HG03442 (cell line): ENCODE results near the gene CST8.

Experiments
- ATAC-seq: cut with Tn5 transposase; IDR thresholded peaks from one replicate; pipeline ENCODE4 v1.9.1; 2021; ENCODE audit warnings: mild to moderate bottlenecking, moderate library complexity; ENCODE audit not compliant: unreplicated experiment

CST8 gene

DNA sequence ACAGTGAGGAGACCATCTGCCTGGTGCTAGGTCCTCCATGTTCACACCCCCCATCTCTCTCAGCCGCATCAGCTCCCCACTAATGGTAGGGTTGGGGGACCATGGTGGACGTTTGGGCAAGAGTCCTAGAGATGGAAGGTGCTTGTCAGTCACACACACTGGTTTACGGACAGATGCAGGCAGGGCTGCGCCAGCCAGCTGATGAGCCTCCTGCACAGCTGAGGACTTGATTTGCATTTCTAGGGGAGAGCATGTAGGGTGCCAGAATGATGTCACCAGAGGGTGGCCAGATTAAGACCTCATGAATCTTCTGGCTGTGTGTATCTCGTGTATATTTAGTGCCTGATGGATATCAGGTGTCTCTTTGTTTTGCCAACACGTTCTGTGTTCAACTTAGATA lies 28.6 kb downstream of the CST8 start:
- no peak for ATAC-seq

DNA sequence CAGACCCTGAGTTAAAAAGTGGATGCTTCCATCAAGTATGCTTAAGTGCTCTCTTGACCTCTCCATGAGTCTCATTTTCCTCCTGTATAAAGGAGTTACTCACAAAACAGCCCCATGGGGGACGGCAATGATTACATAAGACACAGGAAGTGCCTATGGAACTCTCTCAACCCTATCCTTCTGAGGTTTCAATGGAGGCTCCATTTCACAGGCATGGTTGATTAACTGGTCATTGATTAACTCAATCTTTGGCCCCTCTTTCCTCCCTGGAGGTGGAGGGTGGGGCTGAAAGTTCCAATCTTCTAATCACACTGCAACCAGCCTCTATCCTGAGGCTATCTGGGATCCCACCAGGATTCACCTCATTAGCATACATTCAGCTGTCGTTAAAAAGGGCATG lies 29.3 kb downstream of the CST8 start:
- ATAC-seq, result no peak

DNA sequence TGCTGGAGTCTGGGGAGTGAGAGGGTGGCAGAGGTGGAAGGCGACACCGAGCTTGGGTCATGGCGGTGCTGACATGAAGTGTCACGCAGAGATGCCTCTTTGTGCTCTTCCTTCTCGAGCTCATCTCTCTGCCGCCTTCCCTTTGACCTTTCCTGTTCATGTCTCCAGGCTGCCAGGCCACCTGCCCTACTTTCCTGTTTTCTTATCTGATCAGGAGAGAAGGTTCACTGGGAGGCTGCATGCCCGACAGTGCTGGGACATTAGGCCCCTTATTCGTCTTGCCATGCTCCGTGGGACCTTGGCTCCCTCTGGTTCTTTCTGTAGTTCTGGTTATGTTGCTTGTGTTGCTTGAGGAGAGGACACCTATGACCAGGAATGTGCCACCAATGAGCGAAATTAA lies 33.2 kb downstream of the CST8 start:
- no peak for ATAC-seq

DNA sequence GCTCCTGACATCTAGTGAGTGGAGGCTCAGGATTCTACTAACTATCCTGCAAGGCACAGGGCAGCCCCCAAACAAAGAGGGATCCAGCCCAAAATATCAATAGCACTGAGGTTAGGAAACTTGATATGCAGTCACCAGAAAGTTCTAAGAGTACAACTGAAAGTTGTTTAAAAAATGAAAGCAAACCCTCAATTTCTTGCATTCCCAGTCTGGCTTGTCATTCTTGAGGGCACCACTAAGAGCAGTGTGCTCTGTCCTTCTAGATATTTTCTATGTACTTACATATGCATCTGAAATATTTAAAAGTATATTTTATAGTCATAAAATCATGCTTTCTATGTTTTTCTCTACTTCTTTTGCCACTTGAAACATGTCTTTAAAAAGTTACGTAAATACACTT lies 35.9 kb downstream of the CST8 start:
- no peak for ATAC-seq

DNA sequence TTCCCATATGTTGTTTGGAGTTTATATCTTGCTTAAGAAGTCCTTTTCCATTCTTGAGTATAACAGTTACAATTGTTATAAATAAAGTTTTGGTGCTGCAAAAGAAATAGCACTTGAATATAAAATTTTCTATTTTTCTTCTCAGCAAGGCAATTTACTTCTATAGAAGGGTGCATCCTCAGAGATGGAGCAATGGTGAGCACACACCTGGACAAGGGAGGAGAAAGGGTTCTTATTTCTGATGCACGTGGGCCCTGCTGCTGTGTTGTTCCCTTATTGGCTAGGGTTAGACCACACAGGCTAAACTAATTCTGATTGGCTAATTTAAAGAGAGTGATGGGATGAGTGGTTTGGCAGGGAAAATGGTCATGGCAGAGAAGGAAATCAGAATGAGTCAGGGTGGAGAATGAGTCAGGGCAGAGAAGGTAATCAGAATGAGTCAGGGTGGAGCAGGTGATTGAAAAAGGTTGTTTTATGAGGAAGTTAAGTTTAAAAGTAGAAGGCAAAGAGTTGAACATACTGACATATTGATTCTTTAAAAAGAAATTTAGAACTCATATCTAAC lies 38.0 kb downstream of the CST8 start:
- no peak for ATAC-seq

DNA sequence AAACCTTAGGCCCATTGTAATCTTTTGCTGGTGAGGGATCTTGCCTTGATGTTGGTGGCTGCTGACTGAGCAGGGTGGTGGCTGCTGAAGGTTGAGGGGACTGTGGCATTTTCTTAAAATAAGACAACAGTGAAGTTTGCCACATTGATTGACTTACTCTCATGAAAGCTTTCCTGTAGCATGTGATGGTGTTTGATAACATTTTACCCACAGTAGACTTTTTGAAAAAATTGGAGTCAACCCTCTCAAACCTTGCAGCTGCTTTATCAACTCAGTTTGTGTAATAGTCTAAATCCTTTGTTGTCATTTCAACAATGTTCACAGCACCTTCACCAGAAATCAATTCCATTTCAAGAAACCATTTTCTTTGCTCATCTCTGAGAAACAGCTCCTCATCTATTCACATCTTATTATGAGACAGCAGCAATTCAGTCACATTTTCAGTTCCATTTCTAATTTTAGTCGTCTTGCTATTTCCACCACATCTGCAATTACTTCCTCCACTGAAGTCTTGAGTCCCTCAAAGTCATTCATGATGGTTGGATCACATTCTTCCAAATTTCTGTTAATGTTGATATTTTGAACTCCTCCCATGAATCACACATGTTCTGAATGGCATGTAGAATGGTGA lies 40.1 kb downstream of the CST8 start:
- no peak for ATAC-seq

DNA sequence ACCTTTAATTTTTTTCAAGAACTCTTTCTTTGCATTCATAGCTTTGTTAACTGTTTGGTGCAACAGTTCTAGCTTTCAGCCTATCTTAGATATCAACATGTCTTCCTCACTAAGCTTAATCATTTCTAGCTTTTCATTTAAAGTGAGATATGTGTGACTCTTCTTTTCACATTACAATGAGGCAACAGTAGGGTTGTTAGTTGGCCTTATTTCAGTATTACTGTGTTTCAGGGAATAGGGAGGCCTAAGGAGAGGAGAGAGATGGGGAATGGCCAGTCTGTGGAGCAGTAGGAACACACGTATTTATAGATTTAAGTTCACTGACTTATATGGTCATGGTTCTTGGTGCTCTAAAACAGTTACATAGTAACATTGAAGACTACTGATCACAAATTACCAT lies 41.6 kb downstream of the CST8 start:
- no peak for ATAC-seq

DNA sequence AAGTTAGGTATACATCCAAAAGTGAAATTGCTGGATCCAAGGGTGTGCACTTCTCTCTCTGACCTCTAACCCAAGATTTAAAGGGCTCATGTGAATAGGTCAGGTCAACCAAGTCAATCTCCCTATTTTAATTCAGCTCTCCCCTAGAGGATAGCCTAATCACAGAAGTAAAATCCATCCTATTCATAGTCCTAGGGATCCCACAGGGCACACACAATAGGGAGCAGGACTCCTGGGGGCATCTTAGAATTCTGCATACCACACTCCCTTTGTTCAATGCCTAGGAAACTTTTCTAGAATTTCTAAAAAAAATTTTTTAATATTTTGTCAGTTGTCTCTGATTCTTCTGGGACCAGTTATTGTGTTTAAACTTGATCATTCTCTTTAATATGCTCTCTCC lies 42.2 kb downstream of the CST8 start:
- ATAC-seq, result no peak

DNA sequence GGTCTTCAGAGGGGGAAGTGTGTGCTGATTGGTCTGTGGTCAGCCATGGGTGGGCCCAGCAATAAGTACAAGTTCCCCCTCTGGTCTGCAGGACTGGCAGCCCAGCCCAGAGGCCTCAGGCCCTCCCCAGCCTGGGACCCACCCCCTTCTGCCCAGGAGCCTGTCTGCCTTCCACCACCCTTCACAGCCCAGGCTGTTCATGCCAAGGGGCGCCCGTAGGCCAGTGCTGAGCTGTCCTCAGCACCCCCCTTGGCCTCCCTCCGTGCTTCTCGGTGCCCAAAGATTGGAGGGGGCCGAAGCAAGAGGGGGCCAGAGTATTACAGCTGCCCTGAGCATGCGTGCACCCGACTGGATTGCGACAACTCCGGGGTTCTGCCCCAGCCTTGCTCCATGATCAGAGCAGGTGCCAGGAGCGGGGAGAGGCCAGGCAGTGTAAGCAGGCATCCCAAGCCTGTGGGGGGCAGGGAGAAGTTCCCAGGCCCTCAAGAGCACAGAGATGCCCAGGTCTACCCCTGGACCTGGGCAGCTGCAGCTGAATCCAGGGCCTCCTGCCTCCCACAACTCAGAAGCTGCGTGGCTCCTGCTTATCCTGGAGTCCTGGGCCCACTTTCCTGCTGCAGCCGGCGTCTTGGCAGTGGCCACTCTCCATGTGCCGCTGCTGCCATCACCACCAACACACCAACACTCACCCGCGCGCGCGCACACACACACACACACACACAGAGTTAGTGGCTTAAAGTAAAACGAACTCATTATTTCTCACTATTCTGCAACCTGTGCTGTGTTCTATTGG lies 44.1 kb downstream of the CST8 start:
- ATAC-seq, result no peak

DNA sequence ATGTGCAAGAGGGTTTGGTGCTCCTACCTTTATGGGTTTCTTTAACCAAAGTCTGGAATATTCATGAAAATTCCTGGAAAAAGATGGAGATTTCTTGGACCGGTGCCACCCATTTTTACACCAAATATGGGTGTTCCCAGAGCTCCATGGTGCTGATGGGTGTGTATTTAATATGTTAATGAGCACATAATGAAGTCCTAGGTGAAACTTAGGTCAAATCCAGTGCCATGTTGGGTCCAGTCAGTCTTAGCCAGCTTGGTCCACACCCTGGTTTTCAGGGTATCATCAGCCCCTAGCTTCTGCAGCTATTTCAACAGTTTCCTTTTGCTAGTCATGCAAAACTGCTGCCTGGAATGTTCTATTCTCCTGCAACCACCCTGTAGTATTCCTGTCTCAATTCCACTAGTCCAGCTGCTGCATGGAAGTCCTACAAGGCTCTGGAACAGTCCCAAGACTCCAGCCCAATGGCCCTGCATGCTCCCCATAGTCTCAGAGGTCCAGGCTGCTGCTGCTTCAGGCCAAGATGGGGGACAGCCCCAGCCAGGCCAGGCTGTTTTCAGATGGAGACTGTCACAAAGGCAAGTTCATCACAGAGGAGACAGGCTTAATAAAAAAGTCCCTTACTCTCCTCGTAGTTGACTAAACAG lies 45.5 kb downstream of the CST8 start:
- ATAC-seq, result no peak

DNA sequence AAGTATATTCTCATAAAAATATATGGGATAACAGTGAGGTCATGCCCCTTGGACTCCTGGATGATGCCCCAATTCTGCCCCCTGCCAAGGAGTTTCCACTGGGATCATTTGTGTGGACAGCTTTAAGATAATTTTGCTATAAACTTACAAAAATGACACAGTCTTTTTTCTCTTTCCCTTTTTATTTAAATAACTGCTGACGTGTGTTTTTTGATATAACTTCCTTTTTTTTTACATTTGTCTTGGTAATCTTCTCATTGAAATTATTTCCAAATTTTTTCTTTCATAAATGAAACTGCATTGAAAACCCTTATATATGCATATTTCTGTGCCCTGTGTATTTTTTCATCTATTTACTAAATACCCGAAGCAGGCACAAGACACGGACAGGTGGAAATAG lies 46.1 kb downstream of the CST8 start:
- ATAC-seq, result no peak

DNA sequence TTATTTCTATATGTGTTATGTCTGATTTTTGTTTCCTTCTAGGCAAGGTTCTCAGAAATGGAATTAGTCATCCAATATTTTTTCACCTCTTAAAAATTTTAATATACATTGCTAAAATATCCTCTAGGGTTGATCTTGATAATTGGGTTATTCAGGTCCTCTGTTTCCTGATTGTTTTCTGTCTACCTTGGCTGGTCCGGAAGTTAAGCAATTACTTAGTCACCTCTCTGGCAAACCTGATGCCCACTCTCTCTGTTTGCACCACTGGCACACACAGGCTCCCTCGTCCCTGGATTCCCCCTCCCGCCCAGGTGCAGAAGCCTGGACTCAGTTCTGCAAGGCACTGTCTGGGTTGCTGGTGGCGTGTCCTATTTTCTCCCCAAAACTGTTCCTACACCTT lies 49.7 kb downstream of the CST8 start:
- no peak for ATAC-seq

DNA sequence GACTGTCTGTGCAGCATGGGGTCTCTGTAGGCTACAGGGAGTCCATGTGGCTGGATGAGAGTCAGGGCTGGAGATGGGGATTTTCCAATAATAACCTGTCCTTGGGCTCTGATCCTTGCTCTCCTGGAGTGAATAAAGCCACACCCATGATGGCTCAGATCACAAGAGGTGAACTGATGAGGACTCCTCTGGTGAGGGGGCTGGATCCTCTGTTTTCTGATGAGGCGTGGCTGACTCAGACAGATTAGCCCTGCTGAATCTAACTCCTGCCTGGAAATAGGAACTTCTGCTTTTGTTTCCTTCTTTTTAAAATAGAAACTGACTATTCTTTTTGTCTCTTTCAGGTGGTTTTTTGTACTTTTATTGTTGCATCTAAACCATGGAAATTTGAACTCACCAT lies 50.4 kb downstream of the CST8 start:
- no peak for ATAC-seq

DNA sequence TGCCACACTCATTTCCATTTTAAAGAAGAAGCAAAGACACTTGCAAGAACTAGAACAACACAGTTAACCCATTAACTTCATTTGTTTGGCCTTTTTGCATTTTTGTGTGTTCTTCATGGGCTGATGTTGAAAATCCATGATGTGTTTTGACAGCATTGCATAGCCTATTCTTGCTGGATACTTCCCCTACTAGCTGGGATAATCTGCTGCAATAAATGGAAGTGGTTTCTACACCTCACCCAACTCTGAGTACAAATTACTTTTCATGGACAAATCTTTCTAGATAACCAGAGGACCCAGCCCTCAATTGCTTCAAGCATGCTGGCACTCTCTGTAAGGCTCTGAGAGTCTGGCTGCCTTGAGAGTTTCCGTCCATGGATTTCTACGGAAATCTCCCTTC lies 50.9 kb downstream of the CST8 start:
- no peak for ATAC-seq

DNA sequence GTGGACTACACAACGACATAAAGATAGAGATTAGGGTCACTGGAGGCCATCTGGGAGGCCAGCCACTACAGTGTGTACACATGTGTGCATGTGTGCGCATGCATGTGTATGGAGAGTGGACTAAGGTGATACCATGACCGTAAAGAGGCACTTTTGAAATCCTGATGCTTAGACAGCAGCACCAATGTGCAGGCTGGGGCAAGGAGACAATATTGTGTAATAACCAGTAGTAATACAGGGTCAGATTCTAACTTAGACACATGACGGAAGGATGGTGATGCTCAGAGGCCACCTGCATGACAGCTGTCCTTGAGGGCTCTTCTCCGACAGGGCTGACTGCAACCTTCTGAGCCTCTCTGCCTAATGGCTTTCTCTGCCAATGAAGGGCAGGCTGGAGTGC lies 51.9 kb downstream of the CST8 start:
- no peak for ATAC-seq

DNA sequence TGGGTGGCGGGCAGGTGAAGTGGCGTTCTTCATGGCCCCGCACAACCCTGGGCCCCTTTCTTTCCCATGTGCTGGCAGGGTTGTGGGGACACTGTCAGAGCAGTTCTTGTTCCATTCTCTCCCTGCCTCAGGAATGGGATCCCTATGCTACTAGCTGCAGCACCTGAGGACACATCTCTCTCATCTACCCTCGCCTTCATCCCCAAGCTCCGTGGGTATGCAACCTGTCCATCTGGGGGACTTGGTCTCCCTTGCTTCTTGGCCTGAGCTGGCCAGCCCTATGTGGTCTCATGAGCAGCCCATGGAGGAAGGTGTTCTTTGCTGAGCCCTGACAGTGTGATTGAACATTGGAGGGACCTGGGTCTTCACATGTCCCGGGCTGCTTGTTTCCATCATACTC lies 53.2 kb downstream of the CST8 start:
- ATAC-seq, result no peak
